OCI-LY7 (cell line): ENCODE measurements around the gene CCR8. TPM values are rescaled to one million over a fixed set of nuclear protein-coding genes. Genes with fewer than 3 reads are reported as not detected.

ENCODE experiments used
- BruUV-seq: library from RNA; stranded (reverse); fragments of 400-500 nt; replicated peaks from 2 replicates; lab custom pipeline; 2021; lab: Mats Ljungman, UMichigan
- CTCF ChIA-PET: fragments of 300-600 bp; sonication (Branson Sonifier 250); formaldehyde crosslinking; loops from one replicate; lab custom pipeline; 2022; ENCODE audit warnings: antibody characterized with exemption; ENCODE audit not compliant: unreplicated experiment; lab: Charles Lee
- POLR2A ChIA-PET: fragments of 300-600 bp; sonication (Branson Sonifier 250); formaldehyde crosslinking; loops from one replicate; lab custom pipeline; 2022; ENCODE audit warnings: antibody characterized with exemption; lab: Charles Lee
- DNase-seq: peaks from one replicate; pipeline ENCODE4 v3.0.0-alpha.2; 2015; ENCODE audit warnings: low spot score
- H2AFZ ChIP-seq: fragments of 200-600 bp; sonication (generic), shearing (Covaris generic); 2 replicates; pipeline ENCODE4 v1.6.1; 2014; ENCODE audit warnings: mild to moderate bottlenecking, antibody characterized with exemption, low read length, moderate library complexity
- H3K27ac ChIP-seq: fragments of 200-600 bp; sonication (generic); 2 replicates; pipeline ENCODE4 v1.5.1; 2014; ENCODE audit warnings: mixed run types, low read depth, mild to moderate bottlenecking, moderate library complexity, low read length, inconsistent platforms; ENCODE audit not compliant: poor library complexity, severe bottlenecking
- H3K36me3 ChIP-seq: fragments of 200-600 bp; sonication (generic); 2 replicates; pipeline ENCODE4 v1.6.1; 2014; ENCODE audit warnings: mild to moderate bottlenecking, antibody characterized with exemption, low read length, moderate library complexity, mixed read lengths; ENCODE audit not compliant: insufficient read depth
- H3K4me1 ChIP-seq: fragments of 200-600 bp; sonication (generic); 2 replicates; pipeline ENCODE4 v1.5.1; 2014; ENCODE audit warnings: mild to moderate bottlenecking, low read length; ENCODE audit not compliant: insufficient read depth, poor library complexity, severe bottlenecking
- H3K4me2 ChIP-seq: fragments of 200-600 bp; sonication (generic); 2 replicates; pipeline ENCODE4 v1.6.1; 2014; ENCODE audit warnings: mild to moderate bottlenecking, low read length
- H3K4me3 ChIP-seq: fragments of 200-600 bp; sonication (generic); 2 replicates; pipeline ENCODE4 v1.5.1; 2014; ENCODE audit warnings: mild to moderate bottlenecking, low read depth, low read length; ENCODE audit not compliant: poor library complexity, severe bottlenecking
- H3K79me2 ChIP-seq: fragments of 200-600 bp; sonication (generic); 2 replicates; pipeline ENCODE4 v1.6.1; 2016; ENCODE audit warnings: low read depth, mild to moderate bottlenecking, low read length, moderate library complexity, mixed read lengths; ENCODE audit not compliant: insufficient read depth
- H3K9me2 ChIP-seq: fragments of 200-600 bp; sonication (generic); 2 replicates; pipeline ENCODE4 v1.6.1; 2016; ENCODE audit warnings: mild to moderate bottlenecking, low read length, mixed read lengths; ENCODE audit not compliant: insufficient read depth
- H3K9me3 ChIP-seq: fragments of 200-600 bp; sonication (generic); 2 replicates; pipeline ENCODE4 v1.6.1; 2014; ENCODE audit warnings: mild to moderate bottlenecking, mixed run types, low read length, mixed read lengths
- H4K20me1 ChIP-seq: fragments of 200-600 bp; sonication (generic); 2 replicates; pipeline ENCODE4 v1.6.1; 2014; ENCODE audit warnings: mild to moderate bottlenecking, antibody characterized with exemption, low read length, moderate library complexity, mixed read lengths; ENCODE audit not compliant: insufficient read depth
- EZH2phosphoT487 ChIP-seq: fragments of 200-600 bp; sonication (generic); IDR thresholded peaks from 2 replicates; pipeline ENCODE4 v1.6.1; 2018; ENCODE audit warnings: low read depth, borderline replicate concordance, mild to moderate bottlenecking, mixed run types, antibody characterized with exemption, low read length, moderate library complexity, mixed read lengths
- intact Hi-C: fragments of 100-400 bp; cut with micrococcal nuclease; formaldehyde crosslinking; loops from one replicate; pipeline ENCODE4 v1.10.0; 2022; ENCODE audit not compliant: unreplicated experiment
- total RNA-seq, 2 experiments: library from RNA; depleted of rRNA in 1 of 2; stranded (reverse); fragments of >200 nt in 1 of 2; shearing (Covaris generic) in 1 of 2; gene quantifications; 2 replicates each; pipeline ENCODE4 v1.2.3, GENCODE V29; 2014 to 2022
- TF ChIP-seq, protein P1 (sequence below): fragments of 200-600 bp; sonication (generic); conservative IDR thresholded peaks from 2 replicates; pipeline ENCODE4 v1.5.1; 2014; ENCODE audit warnings: mild to moderate bottlenecking, antibody characterized with exemption, low read length, moderate library complexity, mixed read lengths

The CCR8 gene
- total RNA-seq, 2 experiments from 2014 or later = not detected

GRCh38 chr3:39289107-39289506, 40.4 kb upstream of the CCR8 start:
- intact Hi-C loops = loop anchor here (2.0 to 5.0 kb wide), 4 partner anchors 34 to 202 kb away; no protein-coding TSS in a partner anchor
- Histone ChIP-seq H3K4me2 (peak overlapping the region; percentile 66), H3K4me1 (peaks cover 37% of the 10 kb centered on the region), H3K27ac (peak overlapping the region; percentile 61), H3K79me2 (no peaks in the 10 kb centered on the region), H4K20me1 (no peaks in the 10 kb centered on the region), H3K9me3 (no peaks in the 10 kb centered on the region), H3K36me3 (no peaks in the 10 kb centered on the region), H3K9me2 (no peaks in the 10 kb centered on the region), H2AFZ (no peak overlapping the region; the same call in 1 of the 2 replicates), H3K4me3 (no peak overlapping the region)
- no peak for TF ChIP-seq EZH2phosphoT487
- TF ChIP-seq, protein P1, sequence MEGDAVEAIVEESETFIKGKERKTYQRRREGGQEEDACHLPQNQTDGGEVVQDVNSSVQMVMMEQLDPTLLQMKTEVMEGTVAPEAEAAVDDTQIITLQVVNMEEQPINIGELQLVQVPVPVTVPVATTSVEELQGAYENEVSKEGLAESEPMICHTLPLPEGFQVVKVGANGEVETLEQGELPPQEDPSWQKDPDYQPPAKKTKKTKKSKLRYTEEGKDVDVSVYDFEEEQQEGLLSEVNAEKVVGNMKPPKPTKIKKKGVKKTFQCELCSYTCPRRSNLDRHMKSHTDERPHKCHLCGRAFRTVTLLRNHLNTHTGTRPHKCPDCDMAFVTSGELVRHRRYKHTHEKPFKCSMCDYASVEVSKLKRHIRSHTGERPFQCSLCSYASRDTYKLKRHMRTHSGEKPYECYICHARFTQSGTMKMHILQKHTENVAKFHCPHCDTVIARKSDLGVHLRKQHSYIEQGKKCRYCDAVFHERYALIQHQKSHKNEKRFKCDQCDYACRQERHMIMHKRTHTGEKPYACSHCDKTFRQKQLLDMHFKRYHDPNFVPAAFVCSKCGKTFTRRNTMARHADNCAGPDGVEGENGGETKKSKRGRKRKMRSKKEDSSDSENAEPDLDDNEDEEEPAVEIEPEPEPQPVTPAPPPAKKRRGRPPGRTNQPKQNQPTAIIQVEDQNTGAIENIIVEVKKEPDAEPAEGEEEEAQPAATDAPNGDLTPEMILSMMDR = no peak
- ChIA-PET POLR2A (interaction anchor here (0.6 to 4.1 kb wide), 8 partner anchors 73 to 162 kb away, joined by 3 to 49 read pairs (median 5); partner anchors contain the start of gene XIRP1), CTCF (interaction anchor here (0.7 to 2.3 kb wide), 23 partner anchors 9 to 208 kb away, joined by 3 to 87 read pairs (median 5); partner anchors contain the start of genes CX3CR1, TTC21A and XIRP1)
- BruUV-seq = no TSS peak
- no peak for DNase-seq

- intact Hi-C loops = no loop called here
- Histone ChIP-seq H3K9me2 (no peaks in the 10 kb centered on the region), H3K4me2 (no peak overlapping the region), H3K4me1 (peaks cover 32% of the 10 kb centered on the region), H3K79me2 (no peaks in the 10 kb centered on the region), H3K27ac (no peak overlapping the region), H4K20me1 (no peaks in the 10 kb centered on the region), H2AFZ (no peak overlapping the region), H3K9me3 (no peaks in the 10 kb centered on the region), H3K4me3 (no peak overlapping the region), H3K36me3 (no peaks in the 10 kb centered on the region)
- DNase-seq = no peak
- no TSS peak for BruUV-seq
- ChIA-PET CTCF (interaction anchor here (4.2 kb wide), 1 partner anchor 99 kb away, joined by 32 read pairs; the partner anchor contains the start of gene XIRP1), POLR2A (interaction anchor here (0.6 to 1.5 kb wide), 6 partner anchors 9 to 209 kb away, joined by 3 read pairs; no protein-coding TSS in a partner anchor)
- TF ChIP-seq, protein P1 = no peak
- TF ChIP-seq EZH2phosphoT487 = no peak
Observed at GRCh38 chr3:39290255-39290654, 39.3 kb upstream of the CCR8 start.

- no peak overlapping the region for H3K4me2 ChIP-seq
- H3K4me3 ChIP-seq = no peak overlapping the region
- H4K20me1 ChIP-seq = no peaks in the 10 kb centered on the region
- no TSS peak for BruUV-seq
- peaks cover 27% of the 10 kb centered on the region for H3K4me1 ChIP-seq
- intact Hi-C loops = no loop called here
- no peaks in the 10 kb centered on the region for H3K79me2 ChIP-seq
- POLR2A ChIA-PET = interaction anchor here (0.5 to 1.1 kb wide), 5 partner anchors 73 to 165 kb away, joined by 3 to 7 read pairs (median 3); no protein-coding TSS in a partner anchor
- TF ChIP-seq EZH2phosphoT487 = no peak
- TF ChIP-seq, protein P1 = peak; percentile 96
- no peak overlapping the region for H3K27ac ChIP-seq
- peak; percentile 70 for DNase-seq
- H3K36me3 ChIP-seq = no peaks in the 10 kb centered on the region
- CTCF ChIA-PET = interaction anchor here (0.7 to 4.2 kb wide), 8 partner anchors 9 to 170 kb away, joined by 3 to 32 read pairs (median 5); partner anchors contain the start of gene XIRP1
- H3K9me3 ChIP-seq = no peaks in the 10 kb centered on the region
- H3K9me2 ChIP-seq = no peaks in the 10 kb centered on the region
- H2AFZ ChIP-seq = no peak overlapping the region
Observed at GRCh38 chr3:39291903-39292329, 37.6 kb upstream of the CCR8 start.
